ENCODE data around the gene SCARB1.
A peak's percentile ranks its signal among the peaks of the same experiment; 100 is the strongest.

SCARB1 gene

GRCh38 chr12:124774462-124775167 is 89.0 kb downstream of the SCARB1 start:
- DNase-seq (ENCODE audit: low spot score): no peak

- peak; percentile 56 for DNase-seq (ENCODE audit: low spot score)
These were observed 89.6 kb downstream of the SCARB1 start for GRCh38 chr12:124774054-124774461.

GRCh38 chr12:124772289-124773170 is 91.1 kb downstream of the SCARB1 start:
- DNase-seq (ENCODE audit: low spot score): no peak

GRCh38 chr12:124771462-124772288 is 92.0 kb downstream of the SCARB1 start:
- DNase-seq (ENCODE audit: low spot score): peak; percentile 81

GRCh38 chr12:124770728-124771127 is 92.9 kb downstream of the SCARB1 start:
- no peak for DNase-seq (ENCODE audit: low spot score)

GRCh38 chr12:124769881-124770512 is 93.7 kb downstream of the SCARB1 start:
- DNase-seq (ENCODE audit: low spot score): no peak

GRCh38 chr12:124769163-124769530 is 94.5 kb downstream of the SCARB1 start:
- DNase-seq (ENCODE audit: low spot score): no peak

GRCh38 chr12:124768452-124769162 is 95.1 kb downstream of the SCARB1 start:
- no peak for DNase-seq (ENCODE audit: low spot score)

GRCh38 chr12:124767066-124767821 is 96.4 kb downstream of the SCARB1 start:
- peak; percentile 78 for DNase-seq (ENCODE audit: low spot score)

GRCh38 chr12:124766727-124767065 is 97.0 kb downstream of the SCARB1 start:
- no peak for DNase-seq (ENCODE audit: low spot score)

GRCh38 chr12:124765581-124766489 is 97.8 kb downstream of the SCARB1 start:
- no peak for DNase-seq (ENCODE audit: low spot score)

GRCh38 chr12:124764870-124765580 is 98.6 kb downstream of the SCARB1 start:
- no peak for DNase-seq (ENCODE audit: low spot score)

- DNase-seq (ENCODE audit: low spot score): peak; percentile 52
These were observed 99.2 kb downstream of the SCARB1 start for GRCh38 chr12:124764451-124764850.

- DNase-seq (ENCODE audit: low spot score): no peak
These were observed 100.1 kb downstream of the SCARB1 start for GRCh38 chr12:124763594-124763979.

- DNase-seq (ENCODE audit: low spot score): no peak
These were observed 100.7 kb downstream of the SCARB1 start for GRCh38 chr12:124762791-124763593.

- no peak for DNase-seq (ENCODE audit: low spot score)
These were observed 101.3 kb downstream of the SCARB1 start for GRCh38 chr12:124762384-124762783.

- DNase-seq (ENCODE audit: low spot score): no peak
These were observed 101.8 kb downstream of the SCARB1 start for GRCh38 chr12:124761871-124762270.

- DNase-seq (ENCODE audit: low spot score): no peak
These were observed 102.6 kb downstream of the SCARB1 start for GRCh38 chr12:124761056-124761455.

All from SK-N-DZ (cell line).